NT2/D1 (cell line): Measurements from ENCODE around the gene GPR22.

Experiments
- SUZ12 ChIP-seq: IDR thresholded peaks from 2 replicates; pipeline ENCODE4 v1.6.1; 2011; ENCODE audit not compliant: insufficient read length, insufficient read depth; ENCODE audit errors: extremely low read depth
- YY1 ChIP-seq: IDR thresholded peaks from 2 replicates; pipeline ENCODE4 v1.6.1; 2011; ENCODE audit not compliant: insufficient read length, insufficient read depth
- ZNF274 ChIP-seq: IDR thresholded peaks from 2 replicates; pipeline ENCODE4 v1.6.1; 2011; ENCODE audit warnings: mild to moderate bottlenecking, low read depth, low read length

GRCh38 chr7:107432261-107432660 lies 37.6 kb upstream of the GPR22 start:
- TF ChIP-seq ZNF274 (no peak), YY1 (no peak), SUZ12 (no peak)
